GM12878 (cell line): Measurements from ENCODE around the gene TMEM235. TPM values are rescaled to one million over a fixed set of nuclear protein-coding genes. Genes with fewer than 3 reads are reported as not detected.
A peak's percentile ranks its signal among the peaks of the same experiment; 100 is the strongest.

Experiments used
- EGR1 ChIP-seq, 2 experiments: IDR thresholded peaks; 1 replicate in 1 of 2; 2 replicates in 1 of 2; pipeline ENCODE4 v1.6.1; 2011 to 2012; ENCODE audit warnings: low read depth in 2 of 2, low read length in 2 of 2, borderline replicate concordance in 1 of 2, mild to moderate bottlenecking in 1 of 2, moderate library complexity in 1 of 2
- EP300 ChIP-seq, 2 experiments: fragments of 150-350 bp in 1 of 2; IDR thresholded peaks; 2 replicates each; pipeline ENCODE4 v1.6.1; 2011 to 2012; ENCODE audit warnings: low read depth in 2 of 2, low read length in 2 of 2, borderline replicate concordance in 1 of 2, improper control_type of control experiment in 1 of 2, inconsistent platforms in 1 of 2; ENCODE audit not compliant: control insufficient read depth in 1 of 2
- FOXK2 ChIP-seq: fragments of 450-650 bp; IDR thresholded peaks from 2 replicates; pipeline ENCODE4 v1.6.1; 2017; ENCODE audit warnings: mild to moderate bottlenecking, moderate library complexity
- NFIC ChIP-seq: IDR thresholded peaks from 2 replicates; pipeline ENCODE4 v1.6.1; 2012; ENCODE audit warnings: low read depth, mild to moderate bottlenecking, inconsistent platforms, low read length, moderate library complexity
- POU2F2 ChIP-seq: IDR thresholded peaks from 3 replicates; pipeline ENCODE4 v1.6.1; 2011; ENCODE audit warnings: low read depth, mild to moderate bottlenecking, low read length, borderline replicate concordance
- RUNX3 ChIP-seq: IDR thresholded peaks from 2 replicates; pipeline ENCODE4 v1.6.1; 2012; ENCODE audit warnings: low read length, inconsistent platforms
- SMAD1 ChIP-seq: fragments of 450-650 bp; IDR thresholded peaks from 2 replicates; pipeline ENCODE4 v1.6.1; 2018; ENCODE audit warnings: mild to moderate bottlenecking, low read depth; ENCODE audit not compliant: partially characterized antibody
- TAF1 ChIP-seq: IDR thresholded peaks from 2 replicates; pipeline ENCODE4 v1.6.1; 2011; ENCODE audit warnings: mild to moderate bottlenecking, low read depth, low read length, borderline replicate concordance
- TCF3 ChIP-seq: IDR thresholded peaks from 2 replicates; pipeline ENCODE4 v1.6.1; 2012; ENCODE audit warnings: low read depth, mild to moderate bottlenecking, low read length, borderline replicate concordance; ENCODE audit not compliant: insufficient read depth
- WRNIP1 ChIP-seq: IDR thresholded peaks from 2 replicates; pipeline ENCODE4 v1.6.1; 2011; ENCODE audit warnings: low read depth, low read length, improper control_type of control experiment, borderline replicate concordance
- YY1 ChIP-seq: IDR thresholded peaks from 2 replicates; pipeline ENCODE4 v1.6.1; 2011; ENCODE audit warnings: low read depth, mild to moderate bottlenecking, low read length
- polyA plus RNA-seq, 11 experiments: library from polyadenylated mRNA; depleted of rRNA in 4 of 11; unstranded in 6 of 11; stranded (reverse) in 5 of 11; fragments of >200 nt; fragmentation: Nextera tagmentation in 4 of 11; fragmentation: Illumina TruSeq in 1 of 11; extraction: Ambion mirVana in 4 of 11; extraction: Trizol in 1 of 11; gene quantifications; 1 replicate in 1 of 11; 2 replicates in 10 of 11; pipeline versions ENCODE4 v1.2.1 to v1.2.3, GENCODE V29; 2011 to 2016; ENCODE audit warnings: inconsistent platforms in 2 of 11, missing spikeins in 2 of 11, low read depth in 1 of 11
- total RNA-seq, 4 experiments: library from RNA; depleted of rRNA in 3 of 4; stranded (reverse); fragments of >200 nt in 3 of 4; fragmentation: Illumina TruSeq in 1 of 4; extraction: Trizol in 1 of 4; gene quantifications; 2 replicates each; pipeline versions ENCODE4 v1.2.1 to v1.2.3, GENCODE V29; 2013 to 2021
- TF ChIP-seq, protein P1 (sequence below): fragments of 450-650 bp; IDR thresholded peaks from 2 replicates; pipeline ENCODE4 v1.6.1; 2017; ENCODE audit warnings: mild to moderate bottlenecking, moderate library complexity
- TF ChIP-seq, protein P2 (sequence below): IDR thresholded peaks from 2 replicates; pipeline ENCODE4 v1.6.1; 2012; ENCODE audit warnings: low read depth, low read length, improper control_type of control experiment
- TF ChIP-seq, protein P3 (sequence below): fragments of 450-650 bp; IDR thresholded peaks from 2 replicates; pipeline ENCODE4 v1.6.1; 2017; ENCODE audit warnings: low read depth, mild to moderate bottlenecking, moderate library complexity
- TF ChIP-seq, protein P4 (sequence below): fragments of 150-350 bp; IDR thresholded peaks from 2 replicates; pipeline ENCODE4 v1.6.1; 2014; ENCODE audit warnings: mild to moderate bottlenecking, low read depth, low read length
- TF ChIP-seq, protein P5 (sequence below): IDR thresholded peaks from 2 replicates; pipeline ENCODE4 v1.6.1; 2011; ENCODE audit warnings: mild to moderate bottlenecking, low read depth, low read length, moderate library complexity; ENCODE audit not compliant: insufficient replicate concordance
- TF ChIP-seq, protein P6 (sequence below): IDR thresholded peaks from 2 replicates; pipeline ENCODE4 v1.6.1; 2012; ENCODE audit warnings: low read depth, low read length, improper control_type of control experiment

TMEM235 gene
- total and polyA plus RNA-seq, 10 of the 15 experiments (the other 5 are each of a cell fraction or from before 2014, with no cell fraction given) = not detected

DNA sequence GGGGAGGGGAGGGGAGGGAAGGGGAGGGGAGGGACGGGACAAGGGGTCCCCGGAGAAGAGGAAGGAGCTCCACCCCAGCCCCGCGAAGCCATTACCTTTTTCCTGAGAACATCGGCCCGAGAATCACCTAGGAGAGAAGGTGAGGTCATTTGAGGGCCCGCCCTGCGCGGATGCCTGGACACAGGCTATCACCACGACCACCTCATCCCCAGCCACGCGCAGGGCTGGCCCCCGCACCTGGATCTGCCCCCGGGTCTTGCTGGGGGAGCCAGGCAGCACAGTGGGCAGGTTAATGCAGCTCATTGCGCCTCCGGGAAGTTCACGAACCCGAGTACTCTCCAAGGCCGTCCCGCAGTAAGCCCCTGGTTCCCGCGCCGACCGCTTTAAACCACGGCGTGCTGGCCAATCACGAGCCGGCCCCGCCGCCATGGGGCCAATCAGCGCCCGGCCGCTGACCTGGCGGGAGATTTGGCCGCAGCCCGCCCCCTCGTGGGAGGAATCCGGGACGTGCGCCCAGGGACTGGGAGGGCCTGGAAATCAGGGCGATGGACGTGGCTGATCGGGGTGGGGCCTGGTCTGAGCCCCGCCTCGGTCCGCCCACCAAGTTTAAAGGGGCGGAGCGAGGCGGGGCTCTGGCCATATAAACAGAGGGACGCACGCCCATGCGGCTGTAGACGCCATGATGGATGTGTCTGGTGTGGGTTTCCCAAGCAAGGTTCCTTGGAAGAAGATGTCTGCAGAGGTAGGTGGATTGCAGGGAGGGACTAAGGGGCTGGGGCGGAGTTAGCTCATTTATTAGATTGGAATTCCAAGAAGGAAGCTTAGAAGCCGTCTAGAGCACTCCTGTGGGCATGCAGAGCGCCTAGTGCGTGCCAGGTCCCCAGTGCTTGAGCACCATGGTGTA, 44.5 kb upstream of the TMEM235 start, which contains the start of the genes AFMID and TK1 (continued):
- no peak for TF ChIP-seq NFIC
- TF ChIP-seq, protein P1, sequence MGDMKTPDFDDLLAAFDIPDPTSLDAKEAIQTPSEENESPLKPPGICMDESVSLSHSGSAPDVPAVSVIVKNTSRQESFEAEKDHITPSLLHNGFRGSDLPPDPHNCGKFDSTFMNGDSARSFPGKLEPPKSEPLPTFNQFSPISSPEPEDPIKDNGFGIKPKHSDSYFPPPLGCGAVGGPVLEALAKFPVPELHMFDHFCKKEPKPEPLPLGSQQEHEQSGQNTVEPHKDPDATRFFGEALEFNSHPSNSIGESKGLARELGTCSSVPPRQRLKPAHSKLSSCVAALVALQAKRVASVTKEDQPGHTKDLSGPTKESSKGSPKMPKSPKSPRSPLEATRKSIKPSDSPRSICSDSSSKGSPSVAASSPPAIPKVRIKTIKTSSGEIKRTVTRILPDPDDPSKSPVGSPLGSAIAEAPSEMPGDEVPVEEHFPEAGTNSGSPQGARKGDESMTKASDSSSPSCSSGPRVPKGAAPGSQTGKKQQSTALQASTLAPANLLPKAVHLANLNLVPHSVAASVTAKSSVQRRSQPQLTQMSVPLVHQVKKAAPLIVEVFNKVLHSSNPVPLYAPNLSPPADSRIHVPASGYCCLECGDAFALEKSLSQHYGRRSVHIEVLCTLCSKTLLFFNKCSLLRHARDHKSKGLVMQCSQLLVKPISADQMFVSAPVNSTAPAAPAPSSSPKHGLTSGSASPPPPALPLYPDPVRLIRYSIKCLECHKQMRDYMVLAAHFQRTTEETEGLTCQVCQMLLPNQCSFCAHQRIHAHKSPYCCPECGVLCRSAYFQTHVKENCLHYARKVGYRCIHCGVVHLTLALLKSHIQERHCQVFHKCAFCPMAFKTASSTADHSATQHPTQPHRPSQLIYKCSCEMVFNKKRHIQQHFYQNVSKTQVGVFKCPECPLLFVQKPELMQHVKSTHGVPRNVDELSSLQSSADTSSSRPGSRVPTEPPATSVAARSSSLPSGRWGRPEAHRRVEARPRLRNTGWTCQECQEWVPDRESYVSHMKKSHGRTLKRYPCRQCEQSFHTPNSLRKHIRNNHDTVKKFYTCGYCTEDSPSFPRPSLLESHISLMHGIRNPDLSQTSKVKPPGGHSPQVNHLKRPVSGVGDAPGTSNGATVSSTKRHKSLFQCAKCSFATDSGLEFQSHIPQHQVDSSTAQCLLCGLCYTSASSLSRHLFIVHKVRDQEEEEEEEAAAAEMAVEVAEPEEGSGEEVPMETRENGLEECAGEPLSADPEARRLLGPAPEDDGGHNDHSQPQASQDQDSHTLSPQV = 0 out of 2 replicates have a peak, but pooled peaks have one; percentile 74
- peak; percentile 61; the same call in 2 of the 3 replicates for TF ChIP-seq POU2F2
- TF ChIP-seq EGR1 (IDR thresholded peaks at IDR 0.05; ENCODE audit: borderline replicate concordance in 1 of 2, low read depth in 2 of 2, low read length in 2 of 2) = peak in 1 of 2 experiments; percentile 81; a peak in 2 of 3 replicates
- TF ChIP-seq, protein P2, sequence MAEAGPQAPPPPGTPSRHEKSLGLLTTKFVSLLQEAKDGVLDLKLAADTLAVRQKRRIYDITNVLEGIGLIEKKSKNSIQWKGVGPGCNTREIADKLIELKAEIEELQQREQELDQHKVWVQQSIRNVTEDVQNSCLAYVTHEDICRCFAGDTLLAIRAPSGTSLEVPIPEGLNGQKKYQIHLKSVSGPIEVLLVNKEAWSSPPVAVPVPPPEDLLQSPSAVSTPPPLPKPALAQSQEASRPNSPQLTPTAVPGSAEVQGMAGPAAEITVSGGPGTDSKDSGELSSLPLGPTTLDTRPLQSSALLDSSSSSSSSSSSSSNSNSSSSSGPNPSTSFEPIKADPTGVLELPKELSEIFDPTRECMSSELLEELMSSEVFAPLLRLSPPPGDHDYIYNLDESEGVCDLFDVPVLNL = peak; percentile 99
- TF ChIP-seq, protein P3, sequence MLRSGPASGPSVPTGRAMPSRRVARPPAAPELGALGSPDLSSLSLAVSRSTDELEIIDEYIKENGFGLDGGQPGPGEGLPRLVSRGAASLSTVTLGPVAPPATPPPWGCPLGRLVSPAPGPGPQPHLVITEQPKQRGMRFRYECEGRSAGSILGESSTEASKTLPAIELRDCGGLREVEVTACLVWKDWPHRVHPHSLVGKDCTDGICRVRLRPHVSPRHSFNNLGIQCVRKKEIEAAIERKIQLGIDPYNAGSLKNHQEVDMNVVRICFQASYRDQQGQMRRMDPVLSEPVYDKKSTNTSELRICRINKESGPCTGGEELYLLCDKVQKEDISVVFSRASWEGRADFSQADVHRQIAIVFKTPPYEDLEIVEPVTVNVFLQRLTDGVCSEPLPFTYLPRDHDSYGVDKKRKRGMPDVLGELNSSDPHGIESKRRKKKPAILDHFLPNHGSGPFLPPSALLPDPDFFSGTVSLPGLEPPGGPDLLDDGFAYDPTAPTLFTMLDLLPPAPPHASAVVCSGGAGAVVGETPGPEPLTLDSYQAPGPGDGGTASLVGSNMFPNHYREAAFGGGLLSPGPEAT = peak; percentile 56; the same call in 1 of the 2 replicates
- TF ChIP-seq TAF1 = peak; percentile 63; the same call in 1 of the 2 replicates
- TF ChIP-seq, protein P4, sequence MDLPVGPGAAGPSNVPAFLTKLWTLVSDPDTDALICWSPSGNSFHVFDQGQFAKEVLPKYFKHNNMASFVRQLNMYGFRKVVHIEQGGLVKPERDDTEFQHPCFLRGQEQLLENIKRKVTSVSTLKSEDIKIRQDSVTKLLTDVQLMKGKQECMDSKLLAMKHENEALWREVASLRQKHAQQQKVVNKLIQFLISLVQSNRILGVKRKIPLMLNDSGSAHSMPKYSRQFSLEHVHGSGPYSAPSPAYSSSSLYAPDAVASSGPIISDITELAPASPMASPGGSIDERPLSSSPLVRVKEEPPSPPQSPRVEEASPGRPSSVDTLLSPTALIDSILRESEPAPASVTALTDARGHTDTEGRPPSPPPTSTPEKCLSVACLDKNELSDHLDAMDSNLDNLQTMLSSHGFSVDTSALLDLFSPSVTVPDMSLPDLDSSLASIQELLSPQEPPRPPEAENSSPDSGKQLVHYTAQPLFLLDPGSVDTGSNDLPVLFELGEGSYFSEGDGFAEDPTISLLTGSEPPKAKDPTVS = no peak
- peak; percentile 96 for TF ChIP-seq YY1
- no peak for TF ChIP-seq EP300 (IDR thresholded peaks at IDR 0.05; ENCODE audit: borderline replicate concordance in 1 of 2, control insufficient read depth in 1 of 2, low read depth in 2 of 2, low read length in 2 of 2)
- TF ChIP-seq WRNIP1 = peak; percentile 27; the same call in 1 of the 2 replicates
- TF ChIP-seq, protein P5, sequence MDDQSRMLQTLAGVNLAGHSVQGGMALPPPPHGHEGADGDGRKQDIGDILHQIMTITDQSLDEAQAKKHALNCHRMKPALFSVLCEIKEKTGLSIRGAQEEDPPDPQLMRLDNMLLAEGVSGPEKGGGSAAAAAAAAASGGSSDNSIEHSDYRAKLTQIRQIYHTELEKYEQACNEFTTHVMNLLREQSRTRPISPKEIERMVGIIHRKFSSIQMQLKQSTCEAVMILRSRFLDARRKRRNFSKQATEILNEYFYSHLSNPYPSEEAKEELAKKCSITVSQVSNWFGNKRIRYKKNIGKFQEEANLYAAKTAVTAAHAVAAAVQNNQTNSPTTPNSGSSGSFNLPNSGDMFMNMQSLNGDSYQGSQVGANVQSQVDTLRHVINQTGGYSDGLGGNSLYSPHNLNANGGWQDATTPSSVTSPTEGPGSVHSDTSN = peak; percentile 36
- TF ChIP-seq, protein P6, sequence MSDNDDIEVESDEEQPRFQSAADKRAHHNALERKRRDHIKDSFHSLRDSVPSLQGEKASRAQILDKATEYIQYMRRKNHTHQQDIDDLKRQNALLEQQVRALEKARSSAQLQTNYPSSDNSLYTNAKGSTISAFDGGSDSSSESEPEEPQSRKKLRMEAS = peak; percentile 91
- TF ChIP-seq TCF3 = peak; percentile 75; the same call in 1 of the 2 replicates
- peak; percentile 82 for TF ChIP-seq SMAD1
- TF ChIP-seq FOXK2 = peak; percentile 52; the same call in 1 of the 2 replicates
- TF ChIP-seq RUNX3 = peak; percentile 72
